ENCODE measurements around the gene CDC14C. TPM values are rescaled to one million over a fixed set of nuclear protein-coding genes. Genes with fewer than 3 reads are reported as not detected.

Gene CDC14C
- total and polyA plus RNA-seq, 2 experiments from 2014 or later, result 0.17 TPM; not detected in 1

- Mint-ChIP-seq H3K4me3 (no peak overlapping the region), H3K27me3 (ENCODE audit: insufficient read depth, low read depth, poor library complexity) (no peaks in the 10 kb centered on the region), H3K9me3 (peaks cover 6% of the 10 kb centered on the region; the same call in 2 of the 3 replicates), H3K27ac (no peak overlapping the region), H3K4me1 (no peaks in the 10 kb centered on the region), H3K36me3 (ENCODE audit: low read depth) (peaks cover 2% of the 10 kb centered on the region; the same call in 1 of the 3 replicates)
- Histone ChIP-seq H4K20me1 (replicated peaks; ENCODE audit: insufficient read depth) (no peaks in the 10 kb centered on the region), H3K4me2 (no peak overlapping the region), H3K79me2 (replicated peaks; ENCODE audit: insufficient read depth) (no peaks in the 10 kb centered on the region), H3K36me3 (ENCODE audit: insufficient read depth) (peaks cover 9% of the 10 kb centered on the region; the same call in 1 of the 2 replicates), H3K4me1 (ENCODE audit: insufficient read depth) (no peaks in the 10 kb centered on the region), H3K4me3 (no peak overlapping the region), H3K27ac (ENCODE audit: low read depth) (no peak overlapping the region), H3K27me3 (ENCODE audit: insufficient read depth) (no peaks in the 10 kb centered on the region), H3F3A (replicated peaks; ENCODE audit: low read depth) (no peaks in the 10 kb centered on the region), H2AFZ (no peak overlapping the region), H3K9me2 (ENCODE audit: insufficient read depth) (peaks cover 8% of the 10 kb centered on the region)
- TF ChIP-seq NANOG (IDR thresholded peaks at IDR 0.05; ENCODE audit: borderline replicate concordance) (no peak), POLR2AphosphoS5 (IDR thresholded peaks at IDR 0.05; ENCODE audit: low read depth) (no peak), EZH2 (IDR thresholded peaks at IDR 0.05; ENCODE audit: low read depth, unreplicated experiment) (no peak), ZNF331 (CRISPR knock-in tag; IDR thresholded peaks at IDR 0.05; ENCODE audit: low read depth) (no peak), ZNF462 (CRISPR knock-in tag; IDR thresholded peaks at IDR 0.05) (no peak), EZH2phosphoT487 (IDR thresholded peaks at IDR 0.05; ENCODE audit: unreplicated experiment) (no peak), ETS1 (IDR thresholded peaks at IDR 0.05) (no peak), STAT1 (IDR thresholded peaks at IDR 0.05; ENCODE audit: unreplicated experiment) (no peak), ZNF114 (CRISPR knock-in tag; IDR thresholded peaks at IDR 0.05) (no peak), JUNB (IDR thresholded peaks at IDR 0.05; ENCODE audit: unreplicated experiment) (no peak), CREB1 (CRISPR knock-in tag; IDR thresholded peaks at IDR 0.05; ENCODE audit: low read depth) (no peak)
- TF ChIP-seq, protein P1, sequence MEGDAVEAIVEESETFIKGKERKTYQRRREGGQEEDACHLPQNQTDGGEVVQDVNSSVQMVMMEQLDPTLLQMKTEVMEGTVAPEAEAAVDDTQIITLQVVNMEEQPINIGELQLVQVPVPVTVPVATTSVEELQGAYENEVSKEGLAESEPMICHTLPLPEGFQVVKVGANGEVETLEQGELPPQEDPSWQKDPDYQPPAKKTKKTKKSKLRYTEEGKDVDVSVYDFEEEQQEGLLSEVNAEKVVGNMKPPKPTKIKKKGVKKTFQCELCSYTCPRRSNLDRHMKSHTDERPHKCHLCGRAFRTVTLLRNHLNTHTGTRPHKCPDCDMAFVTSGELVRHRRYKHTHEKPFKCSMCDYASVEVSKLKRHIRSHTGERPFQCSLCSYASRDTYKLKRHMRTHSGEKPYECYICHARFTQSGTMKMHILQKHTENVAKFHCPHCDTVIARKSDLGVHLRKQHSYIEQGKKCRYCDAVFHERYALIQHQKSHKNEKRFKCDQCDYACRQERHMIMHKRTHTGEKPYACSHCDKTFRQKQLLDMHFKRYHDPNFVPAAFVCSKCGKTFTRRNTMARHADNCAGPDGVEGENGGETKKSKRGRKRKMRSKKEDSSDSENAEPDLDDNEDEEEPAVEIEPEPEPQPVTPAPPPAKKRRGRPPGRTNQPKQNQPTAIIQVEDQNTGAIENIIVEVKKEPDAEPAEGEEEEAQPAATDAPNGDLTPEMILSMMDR (conservative IDR thresholded peaks at IDR 0.05; ENCODE audit: low read depth in 2 of 2), result no peak
- TF ChIP-seq, protein P2, sequence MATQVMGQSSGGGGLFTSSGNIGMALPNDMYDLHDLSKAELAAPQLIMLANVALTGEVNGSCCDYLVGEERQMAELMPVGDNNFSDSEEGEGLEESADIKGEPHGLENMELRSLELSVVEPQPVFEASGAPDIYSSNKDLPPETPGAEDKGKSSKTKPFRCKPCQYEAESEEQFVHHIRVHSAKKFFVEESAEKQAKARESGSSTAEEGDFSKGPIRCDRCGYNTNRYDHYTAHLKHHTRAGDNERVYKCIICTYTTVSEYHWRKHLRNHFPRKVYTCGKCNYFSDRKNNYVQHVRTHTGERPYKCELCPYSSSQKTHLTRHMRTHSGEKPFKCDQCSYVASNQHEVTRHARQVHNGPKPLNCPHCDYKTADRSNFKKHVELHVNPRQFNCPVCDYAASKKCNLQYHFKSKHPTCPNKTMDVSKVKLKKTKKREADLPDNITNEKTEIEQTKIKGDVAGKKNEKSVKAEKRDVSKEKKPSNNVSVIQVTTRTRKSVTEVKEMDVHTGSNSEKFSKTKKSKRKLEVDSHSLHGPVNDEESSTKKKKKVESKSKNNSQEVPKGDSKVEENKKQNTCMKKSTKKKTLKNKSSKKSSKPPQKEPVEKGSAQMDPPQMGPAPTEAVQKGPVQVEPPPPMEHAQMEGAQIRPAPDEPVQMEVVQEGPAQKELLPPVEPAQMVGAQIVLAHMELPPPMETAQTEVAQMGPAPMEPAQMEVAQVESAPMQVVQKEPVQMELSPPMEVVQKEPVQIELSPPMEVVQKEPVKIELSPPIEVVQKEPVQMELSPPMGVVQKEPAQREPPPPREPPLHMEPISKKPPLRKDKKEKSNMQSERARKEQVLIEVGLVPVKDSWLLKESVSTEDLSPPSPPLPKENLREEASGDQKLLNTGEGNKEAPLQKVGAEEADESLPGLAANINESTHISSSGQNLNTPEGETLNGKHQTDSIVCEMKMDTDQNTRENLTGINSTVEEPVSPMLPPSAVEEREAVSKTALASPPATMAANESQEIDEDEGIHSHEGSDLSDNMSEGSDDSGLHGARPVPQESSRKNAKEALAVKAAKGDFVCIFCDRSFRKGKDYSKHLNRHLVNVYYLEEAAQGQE (IDR thresholded peaks at IDR 0.05; ENCODE audit: unreplicated experiment), result no peak
- DNase-seq (ENCODE audit: low spot score) (no peak), ATAC-seq (no peak)
Measured at GRCh38 chr7:48955916-48956315, 31.6 kb downstream of the CDC14C start.
